Vagina (tissue), 2 donors: ENCODE data around the gene SLC66A2.

Experiments used
- POLR2A ChIP-seq, 2 donors: fragments of 450-650 bp; IDR thresholded peaks; one replicate each; pipeline ENCODE4 v1.6.1; 2017; ENCODE audit warnings: antibody characterized with exemption in 2 of 2, mild to moderate bottlenecking in 2 of 2, moderate library complexity in 2 of 2
- POLR2AphosphoS5 ChIP-seq, 2 donors: sonication (generic); formaldehyde crosslinking; IDR thresholded peaks; one replicate each; pipeline ENCODE4 v1.9.0; 2017; ENCODE audit warnings: antibody characterized with exemption in 2 of 2, mild to moderate bottlenecking in 2 of 2, low read depth in 1 of 2; ENCODE audit not compliant: insufficient read depth in 1 of 2
- TF ChIP-seq, protein P1 (sequence below), 3 experiments: fragments of 450-650 bp in 2 of 3; fragments of 200-600 bp in 1 of 3; sonication (generic) in 1 of 3; IDR thresholded peaks; one replicate each; pipeline ENCODE4 v1.5.1; 2017 to 2019; ENCODE audit warnings: antibody characterized with exemption in 3 of 3, mild to moderate bottlenecking in 2 of 3, moderate library complexity in 2 of 3

DNA sequence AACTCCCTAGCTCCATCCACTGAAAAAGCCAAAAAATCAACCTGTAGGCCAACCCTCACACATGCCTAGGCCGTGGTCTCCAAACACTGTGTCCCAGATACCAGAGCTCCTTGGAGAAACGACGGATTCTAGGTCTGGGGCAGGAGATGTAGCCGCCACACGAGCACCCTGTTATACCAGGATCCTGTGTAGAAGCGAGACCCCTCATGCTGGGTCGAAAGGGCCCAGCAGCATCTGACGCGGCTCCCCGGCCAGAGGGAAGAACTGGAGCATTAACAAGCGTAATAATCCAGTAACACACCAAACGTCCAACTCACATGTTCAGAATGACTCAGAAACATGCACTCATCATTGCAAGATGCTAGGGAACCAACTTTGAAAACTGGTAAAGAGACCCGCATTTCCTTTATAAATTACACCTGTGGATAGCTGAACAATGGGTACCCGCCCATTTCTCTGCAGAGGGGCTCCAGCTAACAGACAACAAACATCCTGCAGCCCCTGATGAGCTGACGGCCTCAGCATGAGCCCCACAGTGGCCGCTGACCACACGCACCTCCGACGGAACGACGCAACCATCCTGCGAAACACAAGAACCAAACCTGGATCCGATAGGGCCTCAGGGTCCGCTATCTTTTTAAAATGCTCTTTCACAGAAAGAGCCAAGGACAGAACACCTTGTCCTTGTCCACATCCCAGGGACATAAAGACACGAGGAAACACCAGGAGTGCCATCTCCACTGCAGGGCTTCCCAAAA, 14.2 kb downstream of the SLC66A2 start:
- TF ChIP-seq, protein P1, sequence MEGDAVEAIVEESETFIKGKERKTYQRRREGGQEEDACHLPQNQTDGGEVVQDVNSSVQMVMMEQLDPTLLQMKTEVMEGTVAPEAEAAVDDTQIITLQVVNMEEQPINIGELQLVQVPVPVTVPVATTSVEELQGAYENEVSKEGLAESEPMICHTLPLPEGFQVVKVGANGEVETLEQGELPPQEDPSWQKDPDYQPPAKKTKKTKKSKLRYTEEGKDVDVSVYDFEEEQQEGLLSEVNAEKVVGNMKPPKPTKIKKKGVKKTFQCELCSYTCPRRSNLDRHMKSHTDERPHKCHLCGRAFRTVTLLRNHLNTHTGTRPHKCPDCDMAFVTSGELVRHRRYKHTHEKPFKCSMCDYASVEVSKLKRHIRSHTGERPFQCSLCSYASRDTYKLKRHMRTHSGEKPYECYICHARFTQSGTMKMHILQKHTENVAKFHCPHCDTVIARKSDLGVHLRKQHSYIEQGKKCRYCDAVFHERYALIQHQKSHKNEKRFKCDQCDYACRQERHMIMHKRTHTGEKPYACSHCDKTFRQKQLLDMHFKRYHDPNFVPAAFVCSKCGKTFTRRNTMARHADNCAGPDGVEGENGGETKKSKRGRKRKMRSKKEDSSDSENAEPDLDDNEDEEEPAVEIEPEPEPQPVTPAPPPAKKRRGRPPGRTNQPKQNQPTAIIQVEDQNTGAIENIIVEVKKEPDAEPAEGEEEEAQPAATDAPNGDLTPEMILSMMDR (IDR thresholded peaks at IDR 0.05): no peak
- no peak for TF ChIP-seq POLR2AphosphoS5 (IDR thresholded peaks at IDR 0.05; ENCODE audit: insufficient read depth in 1 of 2, low read depth in 1 of 2)
- TF ChIP-seq POLR2A (IDR thresholded peaks at IDR 0.05): no peak
